ENCODE data around the gene SLC44A3. TPM values are rescaled to one million over a fixed set of nuclear protein-coding genes. Genes with fewer than 3 reads are reported as not detected.

Gene SLC44A3
- total and polyA plus RNA-seq, 2 donors = 4.7 to 6.8 TPM

GRCh38 chr1:94925561-94926125 is 105.5 kb downstream of the SLC44A3 start:
- Histone ChIP-seq H3K4me1 (ENCODE audit: control insufficient read depth in 2 of 2, insufficient read depth in 2 of 2, low read length in 2 of 2) (peaks cover 2 to 12% of the 10 kb centered on the region in 2 donors), H3K9me3 (ENCODE audit: control insufficient read depth in 2 of 2, insufficient read depth in 1 of 2, low read length in 1 of 2) (no peaks in the 10 kb centered on the region), H3K4me3 (ENCODE audit: low read length in 2 of 2) (peak overlapping the region; percentile 52 to 56), H3K27ac (ENCODE audit: low read depth in 1 of 2, low read length in 1 of 2) (peak overlapping the region; percentile 1 to 80), H3K36me3 (ENCODE audit: control insufficient read depth in 2 of 2, insufficient read depth in 2 of 2, low read length in 1 of 2) (no peaks in the 10 kb centered on the region), H3K27me3 (ENCODE audit: control insufficient read depth in 2 of 2, insufficient read depth in 1 of 2, low read length in 1 of 2) (peaks cover 27 to 38% of the 10 kb centered on the region in 2 donors)
- WGBS = 11% methylated on average over 23 of the region's 23 CpGs
- DNase-seq (ENCODE audit: low read depth in 6 of 9, low spot score in 9 of 9) = peak in 2 of 9 donors; percentile 8 to 45

GRCh38 chr1:94926126-94926914 is 106.2 kb downstream of the SLC44A3 start:
- Histone ChIP-seq H3K36me3 (ENCODE audit: control insufficient read depth in 2 of 2, insufficient read depth in 2 of 2, low read length in 1 of 2) (no peaks in the 10 kb centered on the region), H3K4me3 (ENCODE audit: low read length in 2 of 2) (peak overlapping the region; percentile 52 to 56), H3K4me1 (ENCODE audit: control insufficient read depth in 2 of 2, insufficient read depth in 2 of 2, low read length in 2 of 2) (peaks cover 2 to 12% of the 10 kb centered on the region in 2 donors), H3K27me3 (ENCODE audit: control insufficient read depth in 2 of 2, insufficient read depth in 1 of 2, low read length in 1 of 2) (peaks cover 27 to 38% of the 10 kb centered on the region in 2 donors), H3K27ac (ENCODE audit: low read depth in 1 of 2, low read length in 1 of 2) (peak overlapping the region; percentile 80 to 84), H3K9me3 (ENCODE audit: control insufficient read depth in 2 of 2, insufficient read depth in 1 of 2, low read length in 1 of 2) (no peaks in the 10 kb centered on the region)
- peak in 7 of 9 donors; percentile 26 to 70 (median 43) for DNase-seq (ENCODE audit: low read depth in 6 of 9, low spot score in 9 of 9)
- WGBS = 1% methylated on average over 78 of the region's 78 CpGs

- Histone ChIP-seq H3K27me3 (ENCODE audit: control insufficient read depth in 2 of 2, insufficient read depth in 1 of 2, low read length in 1 of 2) (peaks cover 27 to 38% of the 10 kb centered on the region in 2 donors), H3K27ac (ENCODE audit: low read depth in 1 of 2, low read length in 1 of 2) (peak within 1 kb of the TSS; percentile 80 to 84), H3K4me1 (ENCODE audit: control insufficient read depth in 2 of 2, insufficient read depth in 2 of 2, low read length in 2 of 2) (peaks cover 2 to 12% of the 10 kb centered on the region in 2 donors), H3K9me3 (ENCODE audit: control insufficient read depth in 2 of 2, insufficient read depth in 1 of 2, low read length in 1 of 2) (no peaks in the 10 kb centered on the region), H3K4me3 (ENCODE audit: low read length in 2 of 2) (peak within 1 kb of the TSS; percentile 52 to 56), H3K36me3 (ENCODE audit: control insufficient read depth in 2 of 2, insufficient read depth in 2 of 2, low read length in 1 of 2) (no peaks in the 10 kb centered on the region)
- WGBS = under 1% methylated on average over 57 of the region's 57 CpGs
- peak in 7 of 9 donors; percentile 36 to 78 (median 56) for DNase-seq (ENCODE audit: low read depth in 6 of 9, low spot score in 9 of 9)
Measured at GRCh38 chr1:94926915-94927404, 106.8 kb downstream of the SLC44A3 start, which contains the start of gene CNN3. CNN3 (minus strand) TSS chr1:94927110; CDS start chr1:94926894, 216 bp downstream.

GRCh38 chr1:94927405-94928175 is 107.4 kb downstream of the SLC44A3 start:
- H3K9me3 ChIP-seq (ENCODE audit: control insufficient read depth in 2 of 2, insufficient read depth in 1 of 2, low read length in 1 of 2) = no peaks in the 10 kb centered on the region
- H3K27me3 ChIP-seq (ENCODE audit: control insufficient read depth in 2 of 2, insufficient read depth in 1 of 2, low read length in 1 of 2) = peaks cover 27 to 38% of the 10 kb centered on the region in 2 donors
- H3K4me1 ChIP-seq (ENCODE audit: control insufficient read depth in 2 of 2, insufficient read depth in 2 of 2, low read length in 2 of 2) = peaks cover 2 to 12% of the 10 kb centered on the region in 2 donors
- 28% methylated on average over 40 of the region's 40 CpGs for whole genome bisulfite sequencing
- H3K36me3 ChIP-seq (ENCODE audit: control insufficient read depth in 2 of 2, insufficient read depth in 2 of 2, low read length in 1 of 2) = no peaks in the 10 kb centered on the region
- DNase-seq (ENCODE audit: low read depth in 6 of 9, low spot score in 9 of 9) = no peak
- H3K4me3 ChIP-seq (ENCODE audit: low read length in 2 of 2) = peak overlapping the region in 1 of 2 donors; percentile 52
- H3K27ac ChIP-seq (ENCODE audit: low read depth in 1 of 2, low read length in 1 of 2) = peak overlapping the region in 1 of 2 donors; percentile 71

GRCh38 chr1:94928293-94928939 is 108.3 kb downstream of the SLC44A3 start:
- Histone ChIP-seq H3K27ac (ENCODE audit: low read depth in 1 of 2, low read length in 1 of 2) (no peak overlapping the region), H3K27me3 (ENCODE audit: control insufficient read depth in 2 of 2, insufficient read depth in 1 of 2, low read length in 1 of 2) (peaks cover 27 to 38% of the 10 kb centered on the region in 2 donors), H3K4me1 (ENCODE audit: control insufficient read depth in 2 of 2, insufficient read depth in 2 of 2, low read length in 2 of 2) (peaks cover 2 to 12% of the 10 kb centered on the region in 2 donors), H3K9me3 (ENCODE audit: control insufficient read depth in 2 of 2, insufficient read depth in 1 of 2, low read length in 1 of 2) (no peaks in the 10 kb centered on the region), H3K36me3 (ENCODE audit: control insufficient read depth in 2 of 2, insufficient read depth in 2 of 2, low read length in 1 of 2) (no peaks in the 10 kb centered on the region), H3K4me3 (ENCODE audit: low read length in 2 of 2) (no peak overlapping the region)
- 97% methylated on average over 7 of the region's 7 CpGs for WGBS
- DNase-seq (ENCODE audit: low read depth in 6 of 9, low spot score in 9 of 9) = no peak

DNA sequence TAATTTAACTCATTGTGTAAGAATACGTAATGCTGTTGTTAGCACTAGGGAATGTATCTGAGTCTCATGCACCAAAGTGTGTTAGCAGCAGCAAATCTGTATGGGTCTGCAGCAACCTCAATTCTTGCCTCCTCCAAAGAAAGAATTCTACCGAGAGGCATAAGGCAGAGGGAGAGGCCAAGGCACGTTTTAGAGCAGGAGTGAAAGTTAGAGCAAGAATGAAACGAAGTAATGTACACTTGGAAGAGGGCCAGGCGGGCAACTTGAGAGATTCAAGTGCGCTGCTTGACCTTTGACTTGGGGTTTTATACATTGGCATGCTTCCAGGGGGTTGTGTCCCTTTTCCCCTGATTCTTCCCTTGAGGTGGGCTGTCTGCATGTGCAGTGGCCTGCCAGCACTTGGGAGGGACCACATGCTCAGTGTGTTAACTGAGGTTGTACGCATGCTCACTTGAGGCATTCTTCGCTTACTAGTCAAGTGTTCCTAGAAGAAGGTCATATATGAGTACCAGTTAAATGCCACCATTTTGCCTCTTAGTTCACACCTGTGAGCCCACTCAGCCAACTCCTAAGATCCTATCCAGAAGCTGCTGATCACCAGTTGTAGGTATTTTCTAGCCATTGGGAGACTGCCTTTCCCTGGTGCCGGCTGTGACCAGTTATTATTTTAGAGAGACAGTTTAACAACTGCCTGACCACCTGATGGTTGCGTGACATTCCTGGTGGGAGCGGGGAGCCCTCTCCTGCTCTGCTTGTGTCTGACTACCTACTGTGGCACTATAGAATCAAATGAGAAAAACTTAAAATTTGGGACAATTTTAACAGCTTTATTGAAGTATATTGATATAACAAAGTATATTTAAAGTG is 109.4 kb downstream of the SLC44A3 start:
- no peak overlapping the region for H3K4me3 ChIP-seq (ENCODE audit: low read length in 2 of 2)
- no peaks in the 10 kb centered on the region for H3K36me3 ChIP-seq (ENCODE audit: control insufficient read depth in 2 of 2, insufficient read depth in 2 of 2, low read length in 1 of 2)
- H3K27me3 ChIP-seq (ENCODE audit: control insufficient read depth in 2 of 2, insufficient read depth in 1 of 2, low read length in 1 of 2) = peaks cover 27 to 34% of the 10 kb centered on the region in 2 donors
- 97% methylated on average over 11 of the region's 11 CpGs for WGBS
- H3K4me1 ChIP-seq (ENCODE audit: control insufficient read depth in 2 of 2, insufficient read depth in 2 of 2, low read length in 2 of 2) = peaks cover 2 to 12% of the 10 kb centered on the region in 2 donors
- H3K9me3 ChIP-seq (ENCODE audit: control insufficient read depth in 2 of 2, insufficient read depth in 1 of 2, low read length in 1 of 2) = no peaks in the 10 kb centered on the region
- DNase-seq (ENCODE audit: low read depth in 6 of 9, low spot score in 9 of 9) = no peak
- H3K27ac ChIP-seq (ENCODE audit: low read depth in 1 of 2, low read length in 1 of 2) = no peak overlapping the region

GRCh38 chr1:94931254-94931841 is 111.2 kb downstream of the SLC44A3 start:
- peaks cover 2 to 12% of the 10 kb centered on the region in 2 donors for H3K4me1 ChIP-seq (ENCODE audit: control insufficient read depth in 2 of 2, insufficient read depth in 2 of 2, low read length in 2 of 2)
- H3K9me3 ChIP-seq (ENCODE audit: control insufficient read depth in 2 of 2, insufficient read depth in 1 of 2, low read length in 1 of 2) = no peaks in the 10 kb centered on the region
- no peaks in the 10 kb centered on the region for H3K36me3 ChIP-seq (ENCODE audit: control insufficient read depth in 2 of 2, insufficient read depth in 2 of 2, low read length in 1 of 2)
- DNase-seq (ENCODE audit: low read depth in 6 of 9, low spot score in 9 of 9) = no peak
- peaks cover 17 to 19% of the 10 kb centered on the region in 2 donors for H3K27me3 ChIP-seq (ENCODE audit: control insufficient read depth in 2 of 2, insufficient read depth in 1 of 2, low read length in 1 of 2)
- no peak overlapping the region for H3K27ac ChIP-seq (ENCODE audit: low read depth in 1 of 2, low read length in 1 of 2)
- WGBS = 97% methylated on average over 7 of the region's 7 CpGs
- H3K4me3 ChIP-seq (ENCODE audit: low read length in 2 of 2) = no peak overlapping the region

All from thymus (tissue), 11 donors.